Right lobe of liver (tissue), 4 donors: ENCODE data around the gene GUCA2A.

Experiments used
- POLR2A ChIP-seq: fragments of 450-650 bp; IDR thresholded peaks from one replicate; pipeline ENCODE4 v1.6.1; 2017; ENCODE audit warnings: antibody characterized with exemption, mild to moderate bottlenecking
- TF ChIP-seq, protein P1 (sequence below), 4 donors: fragments of 200-600 bp in 3 of 4; fragments of 450-650 bp in 1 of 4; IDR thresholded peaks; one replicate each; pipeline versions ENCODE4 v1.5.1 to v1.8.0; 2016 to 2022; ENCODE audit warnings: antibody characterized with exemption in 4 of 4, mild to moderate bottlenecking in 2 of 4
- donor health status: DM: no; HTN: no; CAD: no.
- donor health status: DM: no; HTN: no; CAD: no.
- donor health status: DM: no; HTN: yes; CAD: no.

DNA sequence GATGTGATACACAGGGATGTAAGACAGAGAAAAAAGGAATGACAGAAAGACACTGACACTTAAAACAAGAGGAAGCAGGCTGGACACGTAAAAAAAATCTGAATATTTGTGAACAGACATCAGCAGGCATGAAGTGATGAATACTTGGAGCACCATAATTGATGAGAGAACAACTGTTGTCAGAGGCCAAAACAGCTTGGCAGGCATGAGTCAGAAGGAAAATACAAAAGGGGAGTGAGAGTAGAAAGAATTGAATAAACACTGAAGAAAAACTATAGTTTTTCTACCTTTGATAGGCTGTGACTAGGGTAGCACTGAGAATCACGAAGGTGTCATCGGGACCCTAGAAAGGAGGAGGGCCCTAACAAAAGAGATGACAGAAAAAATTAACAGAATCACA lies 21.6 kb upstream of the GUCA2A start:
- no peak for TF ChIP-seq POLR2A
- TF ChIP-seq, protein P1, sequence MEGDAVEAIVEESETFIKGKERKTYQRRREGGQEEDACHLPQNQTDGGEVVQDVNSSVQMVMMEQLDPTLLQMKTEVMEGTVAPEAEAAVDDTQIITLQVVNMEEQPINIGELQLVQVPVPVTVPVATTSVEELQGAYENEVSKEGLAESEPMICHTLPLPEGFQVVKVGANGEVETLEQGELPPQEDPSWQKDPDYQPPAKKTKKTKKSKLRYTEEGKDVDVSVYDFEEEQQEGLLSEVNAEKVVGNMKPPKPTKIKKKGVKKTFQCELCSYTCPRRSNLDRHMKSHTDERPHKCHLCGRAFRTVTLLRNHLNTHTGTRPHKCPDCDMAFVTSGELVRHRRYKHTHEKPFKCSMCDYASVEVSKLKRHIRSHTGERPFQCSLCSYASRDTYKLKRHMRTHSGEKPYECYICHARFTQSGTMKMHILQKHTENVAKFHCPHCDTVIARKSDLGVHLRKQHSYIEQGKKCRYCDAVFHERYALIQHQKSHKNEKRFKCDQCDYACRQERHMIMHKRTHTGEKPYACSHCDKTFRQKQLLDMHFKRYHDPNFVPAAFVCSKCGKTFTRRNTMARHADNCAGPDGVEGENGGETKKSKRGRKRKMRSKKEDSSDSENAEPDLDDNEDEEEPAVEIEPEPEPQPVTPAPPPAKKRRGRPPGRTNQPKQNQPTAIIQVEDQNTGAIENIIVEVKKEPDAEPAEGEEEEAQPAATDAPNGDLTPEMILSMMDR (IDR thresholded peaks at IDR 0.05): no peak
